Epithelial cell of esophagus (primary cell): ENCODE results near the gene GJB3.
A peak's percentile ranks its signal among the peaks of the same experiment; 100 is the strongest.
"Not testable (repeated sequence)": the region's sequence is repeated elsewhere in the genome, so short reads cannot be mapped to it uniquely, and the experiment has no call there.

Experiments used
- DNase-seq: peaks from one replicate; pipeline ENCODE4 v3.0.0; 2010; ENCODE audit warnings: low read depth
- H3K4me3 ChIP-seq: 2 replicates; pipeline ENCODE4 v1.5.1; 2011; ENCODE audit warnings: mild to moderate bottlenecking, low read length, control low read depth
- TF ChIP-seq, protein P1 (sequence below): IDR thresholded peaks from 2 replicates; pipeline ENCODE4 v1.5.1; 2011; ENCODE audit warnings: low read depth, mild to moderate bottlenecking, low read length, control low read depth, inconsistent platforms; ENCODE audit not compliant: insufficient read depth; ENCODE audit errors: missing control alignments

GJB3 gene

DNA sequence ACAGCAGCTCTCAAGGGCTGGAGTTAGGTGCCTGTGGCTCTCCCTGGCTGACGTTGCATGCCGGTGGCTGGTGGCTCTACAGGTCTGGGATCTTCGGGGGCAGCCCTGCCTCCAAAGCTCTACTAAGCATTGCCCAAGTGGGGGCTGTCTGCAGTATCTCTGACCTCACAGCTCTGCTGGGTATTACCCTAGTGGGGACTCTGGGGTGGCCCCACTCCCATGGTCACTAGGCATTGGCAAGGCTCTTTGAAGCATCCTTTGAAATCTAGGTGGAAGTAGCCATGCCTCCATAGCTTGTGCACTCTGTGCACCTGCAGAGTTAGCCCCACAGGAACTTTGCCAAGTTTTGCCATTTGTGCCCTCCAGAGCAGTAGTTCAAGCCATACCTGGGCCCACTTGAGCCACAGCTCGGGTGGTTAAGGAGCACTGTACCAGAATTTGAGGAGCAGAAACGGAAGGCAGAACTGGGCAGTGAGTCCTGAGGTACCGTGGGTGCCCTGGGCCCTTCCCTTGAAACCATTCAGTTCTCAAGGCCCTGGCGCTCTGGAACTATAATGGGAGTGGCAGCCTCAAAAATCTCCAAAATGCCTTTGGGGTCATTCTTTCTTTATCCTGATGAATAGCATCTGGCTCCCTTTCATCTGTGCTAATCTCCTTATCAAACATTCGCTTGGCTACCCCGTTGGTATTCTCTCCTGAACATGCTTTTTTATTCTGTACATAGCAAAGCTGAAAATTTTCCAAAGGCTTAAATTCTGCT lies 27.2 kb downstream of the GJB3 start:
- DNase-seq, result no peak
- TF ChIP-seq, protein P1, sequence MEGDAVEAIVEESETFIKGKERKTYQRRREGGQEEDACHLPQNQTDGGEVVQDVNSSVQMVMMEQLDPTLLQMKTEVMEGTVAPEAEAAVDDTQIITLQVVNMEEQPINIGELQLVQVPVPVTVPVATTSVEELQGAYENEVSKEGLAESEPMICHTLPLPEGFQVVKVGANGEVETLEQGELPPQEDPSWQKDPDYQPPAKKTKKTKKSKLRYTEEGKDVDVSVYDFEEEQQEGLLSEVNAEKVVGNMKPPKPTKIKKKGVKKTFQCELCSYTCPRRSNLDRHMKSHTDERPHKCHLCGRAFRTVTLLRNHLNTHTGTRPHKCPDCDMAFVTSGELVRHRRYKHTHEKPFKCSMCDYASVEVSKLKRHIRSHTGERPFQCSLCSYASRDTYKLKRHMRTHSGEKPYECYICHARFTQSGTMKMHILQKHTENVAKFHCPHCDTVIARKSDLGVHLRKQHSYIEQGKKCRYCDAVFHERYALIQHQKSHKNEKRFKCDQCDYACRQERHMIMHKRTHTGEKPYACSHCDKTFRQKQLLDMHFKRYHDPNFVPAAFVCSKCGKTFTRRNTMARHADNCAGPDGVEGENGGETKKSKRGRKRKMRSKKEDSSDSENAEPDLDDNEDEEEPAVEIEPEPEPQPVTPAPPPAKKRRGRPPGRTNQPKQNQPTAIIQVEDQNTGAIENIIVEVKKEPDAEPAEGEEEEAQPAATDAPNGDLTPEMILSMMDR, result no peak
- no peak overlapping the region for H3K4me3 ChIP-seq

DNA sequence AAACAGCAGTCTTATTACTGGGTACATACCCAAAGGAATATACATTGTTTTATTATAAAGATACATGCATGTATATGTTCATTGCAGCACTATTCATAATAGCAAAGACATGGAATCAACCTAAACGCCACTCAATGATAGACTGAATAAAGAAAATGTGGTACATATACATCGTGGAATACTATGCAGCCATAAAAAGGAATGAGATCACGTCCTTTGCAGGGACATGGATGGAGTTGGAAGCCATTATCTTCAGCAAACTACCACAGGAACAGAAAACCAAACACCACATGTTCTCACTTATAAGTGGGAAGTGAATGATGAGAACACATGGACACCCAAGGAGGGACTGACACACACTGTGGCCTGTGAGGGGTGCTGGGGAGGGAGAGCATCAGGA lies 29.8 kb downstream of the GJB3 start:
- H3K4me3 ChIP-seq, DNase-seq: not testable (repeated sequence)

DNA sequence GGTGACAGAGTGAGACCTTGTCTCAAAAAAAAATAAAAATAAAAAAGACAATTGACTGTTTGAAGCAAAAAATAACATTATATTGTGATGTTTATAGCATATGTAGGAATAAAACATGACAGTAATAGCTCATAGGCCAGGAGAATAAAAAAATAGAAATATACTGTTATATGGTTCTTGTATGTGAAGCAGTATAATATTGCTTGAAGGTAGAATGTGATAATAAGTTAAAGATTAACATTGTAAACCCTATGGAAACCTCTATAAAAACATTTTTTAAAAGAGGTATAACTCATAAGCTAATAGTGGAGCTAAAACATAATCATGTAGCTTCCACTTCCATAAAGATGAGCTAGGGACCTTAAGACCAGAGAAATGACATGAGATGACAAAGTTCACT lies 35.3 kb downstream of the GJB3 start:
- no peak overlapping the region for H3K4me3 ChIP-seq
- TF ChIP-seq, protein P1, result no peak
- no peak for DNase-seq

DNA sequence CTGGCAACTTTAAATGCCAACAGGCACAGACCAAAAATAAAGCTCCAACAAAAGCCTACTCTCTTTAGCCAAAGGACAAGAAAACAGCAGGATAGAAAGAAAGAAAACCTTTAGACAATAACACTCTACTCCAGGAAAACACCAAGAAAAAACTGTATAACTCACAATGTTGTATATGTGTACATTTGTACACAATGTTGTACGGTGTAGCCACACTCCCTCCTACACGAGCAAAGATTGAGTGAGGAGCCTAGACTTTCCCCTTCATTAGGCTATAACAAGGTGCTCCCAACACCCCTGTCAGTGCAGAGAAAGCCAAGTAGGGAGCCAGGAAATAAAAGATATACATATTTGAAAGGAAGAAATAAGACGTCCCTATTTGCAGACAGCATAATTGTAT lies 35.8 kb downstream of the GJB3 start:
- no peak for DNase-seq

DNA sequence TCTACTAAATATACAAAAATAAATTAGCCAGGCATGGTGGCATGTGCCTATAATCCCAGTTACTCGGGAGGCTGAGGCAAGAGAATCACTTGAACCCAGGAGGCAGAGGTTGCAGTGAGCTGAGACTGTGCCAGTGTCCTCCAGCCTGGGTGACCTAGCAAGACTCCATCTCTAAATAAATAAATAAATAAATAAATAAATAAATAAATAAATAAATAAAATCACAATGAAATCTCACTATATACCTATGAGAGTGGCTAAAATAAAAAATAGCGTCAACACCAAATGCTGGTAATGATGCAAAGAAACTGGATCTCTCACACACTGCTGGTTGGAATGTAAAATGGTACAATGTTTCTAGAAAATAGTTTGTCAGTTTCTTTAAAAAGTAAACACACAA lies 37.8 kb downstream of the GJB3 start:
- DNase-seq, H3K4me3 ChIP-seq: not testable (repeated sequence)

More for the DNA sequence above, 35.8 kb downstream of the GJB3 start:
- no peak overlapping the region for H3K4me3 ChIP-seq
- TF ChIP-seq, protein P1, result no peak

DNA sequence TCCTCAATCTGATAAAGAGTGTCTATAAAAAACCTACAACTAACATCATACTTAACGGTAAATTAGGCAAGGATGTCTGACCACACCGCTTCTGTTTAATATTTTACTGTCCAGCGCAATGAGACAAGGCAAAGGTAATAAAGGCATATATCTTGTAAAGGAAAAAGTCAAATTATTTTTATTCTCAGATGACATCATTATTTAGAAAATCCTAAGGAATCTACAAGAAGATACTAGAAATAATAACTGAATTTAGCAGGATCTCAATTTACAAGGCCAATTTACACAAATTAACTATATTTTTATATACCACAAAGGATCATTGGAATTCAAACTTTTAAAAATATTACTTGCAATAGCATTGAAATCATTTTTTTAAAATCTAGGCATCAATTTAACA lies 41.2 kb downstream of the GJB3 start:
- no peak for DNase-seq
- no peak overlapping the region for H3K4me3 ChIP-seq
- TF ChIP-seq, protein P1, result no peak

DNA sequence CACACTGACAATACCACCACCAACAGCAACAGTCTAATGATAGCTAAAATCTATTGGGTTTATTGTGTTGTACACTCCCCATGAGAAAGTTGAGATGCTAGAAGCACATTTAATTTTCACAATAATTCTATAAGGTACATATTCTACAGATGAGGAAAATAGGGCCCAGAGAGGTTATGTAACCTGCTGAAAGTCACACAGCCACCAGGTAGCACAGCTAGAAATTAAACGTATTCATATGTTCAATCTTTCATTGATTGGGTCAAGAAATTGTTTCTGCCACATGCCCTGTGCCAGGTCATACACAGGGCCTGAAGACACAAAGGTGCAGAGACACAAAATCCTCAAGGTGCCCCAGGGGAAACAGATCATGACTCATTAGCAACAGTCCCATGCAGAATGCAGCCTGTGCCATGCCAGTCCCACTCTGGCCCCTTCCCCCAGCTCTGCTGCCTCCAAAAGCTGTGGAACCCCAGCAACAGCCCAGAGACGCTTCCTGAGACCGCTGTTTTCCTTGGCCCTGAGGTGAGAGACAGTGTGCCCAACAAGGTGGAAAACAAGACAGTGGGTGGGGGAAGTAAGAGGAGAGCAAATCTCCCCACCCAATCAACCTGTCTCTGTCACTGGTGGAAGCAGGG lies 43.9 kb downstream of the GJB3 start:
- no peak overlapping the region for H3K4me3 ChIP-seq
- TF ChIP-seq, protein P1, result no peak
- DNase-seq, result peak; percentile 9
